Measurements from ENCODE around the gene BEST3. TPM values are rescaled to one million over a fixed set of nuclear protein-coding genes. Genes with fewer than 3 reads are reported as not detected.

Gene BEST3
- total RNA-seq, 1 donor from 2014 or later = 0.80 TPM

DNA sequence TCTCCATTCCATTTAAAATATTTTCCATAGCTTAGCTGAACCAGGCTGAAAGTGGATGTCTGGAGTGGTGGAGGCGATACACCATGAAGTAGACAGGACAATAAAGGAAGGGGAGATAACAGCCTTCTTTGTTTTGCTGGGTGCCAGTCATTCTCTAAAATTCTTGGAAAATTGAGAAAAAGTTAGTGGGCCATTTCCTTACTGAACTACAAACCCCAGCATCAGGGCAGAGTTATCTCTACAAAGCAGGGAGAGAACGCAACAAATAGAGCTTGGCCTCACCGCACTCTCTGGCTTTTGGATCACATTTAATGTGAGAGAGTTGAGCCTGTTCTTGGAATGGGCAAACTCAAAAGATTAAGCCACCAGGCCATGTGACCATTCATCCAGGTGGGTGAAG, 47.2 kb downstream of the BEST3 start:
- DNase-seq = no peak
- peaks cover 14% of the 10 kb centered on the region for H3K4me1 ChIP-seq
- H3K27ac ChIP-seq (replicated peaks) = no peak overlapping the region

DNA sequence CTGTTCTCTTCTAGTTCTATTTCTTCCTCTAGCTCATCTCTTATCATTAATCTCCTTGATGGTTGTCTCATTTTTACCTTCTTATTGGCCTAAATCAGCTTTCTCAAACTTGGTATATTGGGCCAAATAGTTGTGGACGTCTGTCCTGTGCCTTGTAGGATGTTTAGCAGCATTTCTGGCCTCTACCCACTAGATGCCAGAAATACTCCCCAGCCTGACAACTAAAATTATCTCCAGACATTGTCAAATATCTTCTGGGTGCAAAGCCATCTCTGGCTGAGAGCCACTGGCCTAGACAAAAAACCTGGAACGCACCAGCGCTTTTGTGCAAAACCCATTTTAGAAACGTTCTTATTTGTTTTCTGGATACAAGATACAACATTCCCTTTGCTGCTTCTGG, 49.6 kb downstream of the BEST3 start:
- Histone ChIP-seq H3K27ac (replicated peaks) (no peak overlapping the region), H3K9me3 (replicated peaks) (no peaks in the 10 kb centered on the region), H3K36me3 (no peaks in the 10 kb centered on the region), H3K4me3 (no peak overlapping the region), H3K27me3 (ENCODE audit: low read depth) (no peaks in the 10 kb centered on the region), H3K4me1 (no peaks in the 10 kb centered on the region)
- TF ChIP-seq, protein P1, sequence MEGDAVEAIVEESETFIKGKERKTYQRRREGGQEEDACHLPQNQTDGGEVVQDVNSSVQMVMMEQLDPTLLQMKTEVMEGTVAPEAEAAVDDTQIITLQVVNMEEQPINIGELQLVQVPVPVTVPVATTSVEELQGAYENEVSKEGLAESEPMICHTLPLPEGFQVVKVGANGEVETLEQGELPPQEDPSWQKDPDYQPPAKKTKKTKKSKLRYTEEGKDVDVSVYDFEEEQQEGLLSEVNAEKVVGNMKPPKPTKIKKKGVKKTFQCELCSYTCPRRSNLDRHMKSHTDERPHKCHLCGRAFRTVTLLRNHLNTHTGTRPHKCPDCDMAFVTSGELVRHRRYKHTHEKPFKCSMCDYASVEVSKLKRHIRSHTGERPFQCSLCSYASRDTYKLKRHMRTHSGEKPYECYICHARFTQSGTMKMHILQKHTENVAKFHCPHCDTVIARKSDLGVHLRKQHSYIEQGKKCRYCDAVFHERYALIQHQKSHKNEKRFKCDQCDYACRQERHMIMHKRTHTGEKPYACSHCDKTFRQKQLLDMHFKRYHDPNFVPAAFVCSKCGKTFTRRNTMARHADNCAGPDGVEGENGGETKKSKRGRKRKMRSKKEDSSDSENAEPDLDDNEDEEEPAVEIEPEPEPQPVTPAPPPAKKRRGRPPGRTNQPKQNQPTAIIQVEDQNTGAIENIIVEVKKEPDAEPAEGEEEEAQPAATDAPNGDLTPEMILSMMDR (IDR thresholded peaks at IDR 0.05; ENCODE audit: borderline replicate concordance) = no peak
- intact Hi-C loops (cut with micrococcal nuclease) = no loop called here
- no peak for DNase-seq

More for the DNA sequence above, 47.2 kb downstream of the BEST3 start:
- Histone ChIP-seq H3K36me3 (no peaks in the 10 kb centered on the region), H3K4me3 (no peak overlapping the region), H3K9me3 (replicated peaks) (no peaks in the 10 kb centered on the region), H3K27me3 (ENCODE audit: low read depth) (no peaks in the 10 kb centered on the region)
- TF ChIP-seq, protein P1 (IDR thresholded peaks at IDR 0.05; ENCODE audit: borderline replicate concordance) = no peak
- intact Hi-C loops (cut with micrococcal nuclease) = no loop called here

GRCh38 chr12:69648476-69648875, 50.6 kb downstream of the BEST3 start:
- Histone ChIP-seq H3K27me3 (ENCODE audit: low read depth) (no peaks in the 10 kb centered on the region), H3K4me1 (no peaks in the 10 kb centered on the region), H3K36me3 (no peaks in the 10 kb centered on the region), H3K4me3 (no peak overlapping the region), H3K27ac (replicated peaks) (no peak overlapping the region), H3K9me3 (replicated peaks) (no peaks in the 10 kb centered on the region)
- TF ChIP-seq, protein P1 (IDR thresholded peaks at IDR 0.05; ENCODE audit: borderline replicate concordance) = no peak
- DNase-seq = no peak
- intact Hi-C loops (cut with micrococcal nuclease) = no loop called here

GRCh38 chr12:69647178-69647577, 51.9 kb downstream of the BEST3 start:
- H3K27me3 ChIP-seq (ENCODE audit: low read depth) = no peaks in the 10 kb centered on the region
- DNase-seq = no peak
- H3K27ac ChIP-seq (replicated peaks) = no peak overlapping the region
- H3K4me3 ChIP-seq = no peak overlapping the region
- TF ChIP-seq, protein P1 (IDR thresholded peaks at IDR 0.05; ENCODE audit: borderline replicate concordance) = no peak
- H3K9me3 ChIP-seq (replicated peaks) = no peaks in the 10 kb centered on the region
- H3K36me3 ChIP-seq = no peaks in the 10 kb centered on the region
- H3K4me1 ChIP-seq = peaks cover 2% of the 10 kb centered on the region
- intact Hi-C loops (cut with micrococcal nuclease) = no loop called here

GRCh38 chr12:69645031-69645430, 54.1 kb downstream of the BEST3 start:
- no peak for DNase-seq
- intact Hi-C loops (cut with micrococcal nuclease) = no loop called here

More at GRCh38 chr12:69645031-69645430, 54.1 kb downstream of the BEST3 start:
- no peaks in the 10 kb centered on the region for H3K9me3 ChIP-seq (replicated peaks)
- H3K36me3 ChIP-seq = no peaks in the 10 kb centered on the region
- no peak overlapping the region for H3K4me3 ChIP-seq
- H3K27ac ChIP-seq (replicated peaks) = no peak overlapping the region
- peaks cover 9% of the 10 kb centered on the region for H3K4me1 ChIP-seq
- TF ChIP-seq, protein P1 (IDR thresholded peaks at IDR 0.05; ENCODE audit: borderline replicate concordance) = no peak
- H3K27me3 ChIP-seq (ENCODE audit: low read depth) = no peaks in the 10 kb centered on the region

Data from left ventricle myocardium inferior (tissue), 1 donor.